ENCODE results near the gene TRNT1. TPM values are rescaled to one million over a fixed set of nuclear protein-coding genes. Genes with fewer than 3 reads are reported as not detected.

TRNT1 gene
- polyA plus RNA-seq, 1 donor, result 25.5 TPM

DNA sequence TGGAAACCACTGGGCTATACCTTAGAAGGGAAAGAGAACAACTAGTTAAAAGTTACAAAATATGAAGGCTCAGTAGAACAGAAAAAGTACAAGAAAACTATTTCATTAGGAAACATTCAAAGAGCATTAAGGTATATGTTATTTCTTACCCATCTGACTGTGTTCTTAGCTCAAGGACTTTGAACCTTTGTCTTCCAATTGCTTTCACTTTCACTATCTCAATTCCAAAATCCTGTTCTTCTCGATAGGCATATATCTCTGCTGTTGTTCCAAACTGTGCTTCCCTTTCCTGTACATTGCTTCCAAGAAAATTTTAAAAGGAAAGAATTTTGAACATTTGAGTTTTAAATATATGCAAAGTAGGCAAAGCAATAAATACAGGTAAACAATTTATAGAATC, 45.9 kb downstream of the TRNT1 start:
- H3K9me3 ChIP-seq (ENCODE audit: control insufficient read depth, low read depth, low read length), result no peaks in the 10 kb centered on the region
- peaks cover under 1% of the 10 kb centered on the region for H3K4me1 ChIP-seq (ENCODE audit: control insufficient read depth, insufficient read depth, low read length)
- DNase-seq, result peak in 1 of 2 donors; percentile 56
- 29% methylated on average over 1 of the region's 1 CpG for WGBS (ENCODE audit: insufficient coverage, low lambda C conversion rate)
- no peak overlapping the region for H3K4me3 ChIP-seq (ENCODE audit: low read length)
- peaks cover 49% of the 10 kb centered on the region for H3K36me3 ChIP-seq (ENCODE audit: control insufficient read depth, insufficient read depth, low read length)
- H3K27ac ChIP-seq (ENCODE audit: low read length), result peak overlapping the region; percentile 33
- H3K27me3 ChIP-seq (ENCODE audit: control insufficient read depth, insufficient read depth, low read length), result no peaks in the 10 kb centered on the region

DNA sequence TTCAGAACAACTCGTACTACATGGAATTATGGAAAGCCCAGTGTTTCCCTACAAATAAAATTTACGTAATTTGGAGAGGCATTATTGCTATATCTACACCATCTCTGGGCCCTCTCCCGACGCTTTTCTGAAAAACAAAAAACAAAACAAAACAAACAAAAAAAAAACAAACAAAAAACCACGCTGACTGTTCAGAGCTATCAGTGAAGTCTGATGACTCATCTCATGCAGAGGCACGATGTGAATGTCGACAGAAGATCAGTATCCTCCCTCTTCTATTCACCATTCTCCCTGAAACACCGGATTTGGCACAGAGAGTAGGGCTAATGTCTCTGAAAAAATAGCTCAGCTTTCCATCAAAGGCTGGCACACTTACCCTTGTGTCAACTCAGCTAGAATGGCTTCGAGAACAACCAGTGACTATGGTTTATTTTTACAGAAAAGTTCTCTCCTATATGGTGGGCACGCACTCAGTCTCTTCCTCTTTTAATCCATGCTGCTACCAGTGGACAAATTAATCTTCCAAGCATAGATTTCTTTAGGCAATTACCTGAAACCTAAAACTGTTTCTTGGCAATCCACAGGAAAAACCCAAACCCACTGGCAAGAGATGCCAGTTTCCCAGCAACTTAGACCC, 51.2 kb downstream of the TRNT1 start:
- Histone ChIP-seq H3K4me1 (ENCODE audit: control insufficient read depth, insufficient read depth, low read length) (peaks cover 10% of the 10 kb centered on the region), H3K9me3 (ENCODE audit: control insufficient read depth, low read depth, low read length) (no peaks in the 10 kb centered on the region), H3K27me3 (ENCODE audit: control insufficient read depth, insufficient read depth, low read length) (peaks cover 3% of the 10 kb centered on the region), H3K27ac (ENCODE audit: low read length) (no peak overlapping the region), H3K36me3 (ENCODE audit: control insufficient read depth, insufficient read depth, low read length) (peaks cover 20% of the 10 kb centered on the region), H3K4me3 (ENCODE audit: low read length) (no peak overlapping the region)
- DNase-seq, result no peak
- WGBS (ENCODE audit: insufficient coverage, low lambda C conversion rate), result 75% methylated on average over 4 of the region's 10 CpGs

DNA sequence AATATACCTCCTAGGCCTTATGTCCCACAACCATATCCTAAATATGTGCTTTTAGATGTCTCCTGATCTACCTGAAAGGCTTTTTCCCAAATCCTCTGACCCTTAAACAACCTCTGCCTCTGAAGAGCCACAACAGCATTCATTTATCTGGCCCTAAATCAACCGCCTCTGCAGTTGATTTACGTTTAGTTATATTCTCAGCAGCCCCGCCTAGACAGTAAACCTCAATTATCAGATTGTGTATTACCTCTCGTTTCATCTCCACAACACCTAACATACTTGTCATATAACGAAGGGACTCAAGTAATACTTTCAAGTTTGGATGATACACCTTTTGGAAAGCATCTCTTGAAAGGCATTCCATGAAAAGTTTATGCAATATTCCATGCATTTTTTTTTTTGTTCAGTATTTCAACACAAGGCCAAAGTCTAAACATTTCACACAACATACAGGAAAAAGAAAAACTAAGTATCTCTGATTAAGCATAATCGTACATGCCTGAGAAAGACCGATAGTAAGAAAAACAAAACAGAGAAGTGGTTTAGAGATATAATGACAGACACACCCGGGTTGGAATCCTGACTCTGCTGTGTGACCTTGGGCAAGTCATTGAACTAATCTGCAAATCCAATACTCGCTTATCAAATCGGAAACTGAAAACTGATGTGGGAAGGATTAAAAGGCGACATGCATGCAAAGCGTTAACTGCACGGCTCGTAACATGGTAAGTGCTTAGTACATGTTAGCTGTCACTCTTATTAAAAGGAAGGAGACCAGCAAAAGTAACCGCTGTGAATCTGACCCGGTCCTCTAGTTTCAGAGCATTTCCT, 52.0 kb downstream of the TRNT1 start:
- H3K36me3 ChIP-seq (ENCODE audit: control insufficient read depth, insufficient read depth, low read length), result peaks cover 15% of the 10 kb centered on the region
- WGBS (ENCODE audit: insufficient coverage, low lambda C conversion rate), result 18% methylated on average over 10 of the region's 16 CpGs
- H3K9me3 ChIP-seq (ENCODE audit: control insufficient read depth, low read depth, low read length), result no peaks in the 10 kb centered on the region
- H3K4me3 ChIP-seq (ENCODE audit: low read length), result peak overlapping the region; percentile 98
- peak overlapping the region; percentile 55 for H3K27ac ChIP-seq (ENCODE audit: low read length)
- H3K27me3 ChIP-seq (ENCODE audit: control insufficient read depth, insufficient read depth, low read length), result peaks cover 3% of the 10 kb centered on the region
- peak in 1 of 2 donors; percentile 20 for DNase-seq
- peaks cover 10% of the 10 kb centered on the region for H3K4me1 ChIP-seq (ENCODE audit: control insufficient read depth, insufficient read depth, low read length)

DNA sequence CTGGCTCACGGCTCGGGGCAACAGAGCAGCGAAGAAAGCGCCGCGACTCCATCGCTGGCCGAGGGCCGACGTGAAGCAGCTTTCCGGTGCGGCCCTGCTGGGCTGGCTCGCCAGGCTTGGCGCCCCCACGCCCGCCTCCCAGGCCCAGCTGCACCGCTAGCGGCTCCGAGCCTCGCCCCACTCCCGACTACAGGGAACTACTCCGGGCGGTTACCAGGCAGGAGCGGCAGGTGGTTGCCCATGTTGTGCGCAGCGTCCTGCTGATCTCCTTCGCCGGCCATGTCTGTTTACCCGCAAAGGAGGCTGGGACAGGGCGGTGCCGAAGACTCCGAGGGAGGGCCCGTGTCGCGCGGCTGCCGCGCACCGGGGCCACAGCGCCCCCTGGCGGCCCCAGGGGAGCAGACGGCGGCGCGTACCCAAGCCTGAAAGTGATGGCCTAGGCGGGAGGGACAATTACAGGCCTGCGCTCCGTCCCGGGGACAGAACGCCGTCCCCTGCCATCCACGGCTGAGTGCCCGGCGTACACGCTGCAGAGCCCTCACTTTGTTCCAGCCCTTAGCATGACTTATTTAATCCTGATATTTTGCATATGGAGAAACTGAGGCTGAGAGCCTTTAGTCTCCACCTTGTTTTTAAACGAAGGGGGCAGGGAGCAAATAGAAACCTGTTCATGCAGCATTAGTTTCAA, 52.8 kb downstream of the TRNT1 start, which contains the start of gene CRBN:
TSS of gene CRBN (minus strand) at position 285 of the 688 bp plus-strand sequence. CDS start at position 281, 4 bp downstream.
- peak within 1 kb of the TSS; percentile 98 for H3K4me3 ChIP-seq (ENCODE audit: low read length)
- DNase-seq, result peak; percentile 84 to 90
- peaks cover 9% of the 10 kb centered on the region for H3K36me3 ChIP-seq (ENCODE audit: control insufficient read depth, insufficient read depth, low read length)
- peaks cover 10% of the 10 kb centered on the region for H3K4me1 ChIP-seq (ENCODE audit: control insufficient read depth, insufficient read depth, low read length)
- H3K9me3 ChIP-seq (ENCODE audit: control insufficient read depth, low read depth, low read length), result no peaks in the 10 kb centered on the region
- peaks cover 7% of the 10 kb centered on the region for H3K27me3 ChIP-seq (ENCODE audit: control insufficient read depth, insufficient read depth, low read length)
- WGBS (ENCODE audit: insufficient coverage, low lambda C conversion rate), result 0% methylated on average over 1 of the region's 56 CpGs
- H3K27ac ChIP-seq (ENCODE audit: low read length), result peak within 1 kb of the TSS; percentile 55

DNA sequence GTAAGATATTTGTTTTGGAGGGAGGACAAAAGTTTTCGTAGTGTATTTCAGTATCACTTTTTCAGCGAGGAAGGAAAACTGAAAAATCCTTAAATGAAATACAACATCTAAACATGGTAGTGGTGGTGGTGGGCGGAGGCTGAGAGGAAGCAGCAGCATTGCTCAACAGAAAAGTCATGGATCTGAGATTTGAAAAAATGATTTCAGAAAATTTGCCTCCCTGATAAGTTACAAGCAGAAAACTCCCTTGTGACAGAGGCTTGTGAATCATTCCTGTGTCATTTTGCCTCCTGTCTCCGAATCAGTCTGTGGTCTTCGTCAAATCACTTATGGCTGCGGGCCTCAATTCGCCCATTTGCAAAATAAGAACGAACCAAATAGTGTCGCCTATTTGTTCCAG, 53.7 kb downstream of the TRNT1 start:
- Histone ChIP-seq H3K4me3 (ENCODE audit: low read length) (no peak overlapping the region), H3K27me3 (ENCODE audit: control insufficient read depth, insufficient read depth, low read length) (peaks cover 7% of the 10 kb centered on the region), H3K27ac (ENCODE audit: low read length) (no peak overlapping the region), H3K4me1 (ENCODE audit: control insufficient read depth, insufficient read depth, low read length) (peaks cover 10% of the 10 kb centered on the region), H3K36me3 (ENCODE audit: control insufficient read depth, insufficient read depth, low read length) (peaks cover 6% of the 10 kb centered on the region), H3K9me3 (ENCODE audit: control insufficient read depth, low read depth, low read length) (no peaks in the 10 kb centered on the region)
- no peak for DNase-seq
- WGBS (ENCODE audit: insufficient coverage, low lambda C conversion rate), result 100% methylated on average over 3 of the region's 9 CpGs

DNA sequence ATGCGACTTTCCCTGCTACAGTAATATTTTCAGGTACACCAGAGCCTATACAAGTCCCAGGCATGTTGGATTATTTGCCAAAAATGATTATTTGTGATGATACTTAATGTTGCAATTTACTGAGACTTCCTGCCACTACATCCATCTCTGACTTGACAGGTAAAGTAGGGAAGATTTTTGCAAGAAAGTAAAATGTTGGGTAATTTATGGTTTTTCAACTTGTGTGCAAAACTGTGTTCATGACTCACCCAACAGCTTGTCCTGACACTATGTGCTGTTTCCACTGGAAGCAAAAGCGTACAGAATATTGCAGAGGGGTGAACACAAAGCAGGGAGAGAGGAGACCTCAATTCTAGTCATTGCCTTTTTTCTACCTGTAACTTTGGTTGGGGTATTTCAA, 58.1 kb downstream of the TRNT1 start:
- Histone ChIP-seq H3K4me3 (ENCODE audit: low read length) (no peak overlapping the region), H3K27ac (ENCODE audit: low read length) (no peak overlapping the region), H3K9me3 (ENCODE audit: control insufficient read depth, low read depth, low read length) (peaks cover 7% of the 10 kb centered on the region), H3K36me3 (ENCODE audit: control insufficient read depth, insufficient read depth, low read length) (no peaks in the 10 kb centered on the region), H3K4me1 (ENCODE audit: control insufficient read depth, insufficient read depth, low read length) (no peaks in the 10 kb centered on the region), H3K27me3 (ENCODE audit: control insufficient read depth, insufficient read depth, low read length) (peaks cover 9% of the 10 kb centered on the region)
- DNase-seq, result no peak
- WGBS (ENCODE audit: insufficient coverage, low lambda C conversion rate), result 0% methylated on average over 1 of the region's 2 CpGs

DNA sequence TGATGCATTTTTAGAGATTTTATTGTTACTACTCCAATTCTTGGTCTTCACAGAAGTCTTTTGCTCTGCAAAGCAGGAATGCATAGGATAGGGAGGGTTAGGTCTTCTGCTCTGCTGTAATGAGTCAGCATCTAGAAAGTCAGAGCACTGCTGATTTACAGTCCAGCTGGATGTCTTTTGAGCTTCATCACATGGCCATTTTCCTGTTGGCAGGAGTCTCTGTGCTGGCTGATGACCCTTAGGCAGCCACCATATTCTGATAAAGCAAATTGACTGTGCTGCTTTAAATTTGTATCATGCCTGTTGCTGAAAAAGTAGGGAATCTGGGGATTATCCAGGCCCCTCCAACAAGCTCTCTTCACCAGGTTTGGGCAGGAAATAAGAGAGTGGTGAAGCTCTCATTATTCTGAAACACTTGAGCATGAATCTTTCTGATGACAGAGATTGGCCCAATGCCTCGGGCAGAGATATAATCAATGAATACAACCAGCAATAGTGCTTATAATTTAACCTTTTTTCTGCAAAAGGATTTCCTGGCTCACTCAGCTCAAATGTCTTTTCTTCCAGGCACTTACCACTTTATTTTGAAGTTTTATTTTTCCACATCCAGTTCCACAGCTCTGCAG, 62.5 kb downstream of the TRNT1 start:
- Histone ChIP-seq H3K4me1 (ENCODE audit: control insufficient read depth, insufficient read depth, low read length) (peaks cover 5% of the 10 kb centered on the region), H3K9me3 (ENCODE audit: control insufficient read depth, low read depth, low read length) (peaks cover 7% of the 10 kb centered on the region), H3K4me3 (ENCODE audit: low read length) (no peak overlapping the region), H3K27me3 (ENCODE audit: control insufficient read depth, insufficient read depth, low read length) (peaks cover 4% of the 10 kb centered on the region), H3K27ac (ENCODE audit: low read length) (no peak overlapping the region), H3K36me3 (ENCODE audit: control insufficient read depth, insufficient read depth, low read length) (no peaks in the 10 kb centered on the region)
- DNase-seq, result no peak
- WGBS (ENCODE audit: insufficient coverage, low lambda C conversion rate), result no CpG with 5 or more reads among the region's 1 CpG

DNA sequence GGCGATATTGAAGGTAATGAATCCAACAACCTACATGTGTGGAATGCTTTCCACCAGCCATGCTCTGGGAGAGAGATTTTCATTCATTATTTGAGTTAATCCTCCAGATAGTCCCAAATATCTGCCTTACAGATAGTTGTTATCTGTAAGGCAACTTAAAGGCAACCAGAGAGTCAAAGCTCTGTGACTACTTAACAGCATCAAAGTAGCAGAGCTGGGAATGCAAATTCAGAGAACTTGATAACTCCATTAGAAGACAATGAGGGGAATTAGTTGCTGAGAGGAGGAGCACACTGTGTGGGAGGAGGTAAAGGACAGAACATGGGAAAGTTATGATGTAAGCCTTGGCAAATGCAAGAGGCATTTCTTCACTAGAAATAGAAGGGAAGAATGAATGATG, 63.2 kb downstream of the TRNT1 start:
- H3K9me3 ChIP-seq (ENCODE audit: control insufficient read depth, low read depth, low read length), result peaks cover 7% of the 10 kb centered on the region
- no CpG with 5 or more reads among the region's 1 CpG for WGBS (ENCODE audit: insufficient coverage, low lambda C conversion rate)
- no peak overlapping the region for H3K4me3 ChIP-seq (ENCODE audit: low read length)
- no peak for DNase-seq
- peaks cover 3% of the 10 kb centered on the region for H3K27me3 ChIP-seq (ENCODE audit: control insufficient read depth, insufficient read depth, low read length)
- peaks cover 5% of the 10 kb centered on the region for H3K4me1 ChIP-seq (ENCODE audit: control insufficient read depth, insufficient read depth, low read length)
- H3K36me3 ChIP-seq (ENCODE audit: control insufficient read depth, insufficient read depth, low read length), result no peaks in the 10 kb centered on the region
- no peak overlapping the region for H3K27ac ChIP-seq (ENCODE audit: low read length)

DNA sequence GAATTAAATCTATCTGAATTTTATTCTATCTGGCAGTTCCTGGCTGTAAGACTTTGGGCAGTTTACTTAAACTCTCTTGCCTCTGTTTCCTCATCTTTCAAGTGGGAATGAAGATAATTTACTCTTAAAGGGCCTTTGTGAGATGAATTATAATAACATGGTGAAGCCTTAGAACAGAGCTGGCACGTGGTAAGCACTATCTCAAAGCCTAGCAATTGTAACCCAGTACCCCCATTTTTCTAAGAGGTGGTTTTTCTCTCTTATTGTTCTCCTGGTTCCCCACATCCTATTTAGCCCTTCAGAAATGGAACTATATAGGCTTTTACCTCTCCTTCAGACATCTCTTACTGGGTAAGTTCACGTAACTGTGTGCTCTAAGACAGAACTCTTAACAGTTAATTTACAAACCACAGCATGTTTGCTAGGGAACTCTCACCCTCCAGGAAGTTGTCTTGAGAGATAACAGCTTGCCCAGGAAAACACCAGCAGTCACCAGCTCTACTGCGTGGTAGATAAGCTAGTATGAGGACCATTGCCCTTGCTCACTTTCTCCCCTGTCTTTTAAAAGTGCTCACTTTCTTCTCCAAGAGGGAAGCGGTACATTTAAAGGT, 65.0 kb downstream of the TRNT1 start:
- Histone ChIP-seq H3K9me3 (ENCODE audit: control insufficient read depth, low read depth, low read length) (peaks cover 5% of the 10 kb centered on the region), H3K4me3 (ENCODE audit: low read length) (no peak overlapping the region), H3K27me3 (ENCODE audit: control insufficient read depth, insufficient read depth, low read length) (peaks cover 5% of the 10 kb centered on the region), H3K27ac (ENCODE audit: low read length) (no peak overlapping the region), H3K4me1 (ENCODE audit: control insufficient read depth, insufficient read depth, low read length) (peaks cover 5% of the 10 kb centered on the region), H3K36me3 (ENCODE audit: control insufficient read depth, insufficient read depth, low read length) (no peaks in the 10 kb centered on the region)
- DNase-seq, result peak; percentile 62 to 74
- 20% methylated on average over 1 of the region's 4 CpGs for WGBS (ENCODE audit: insufficient coverage, low lambda C conversion rate)

DNA sequence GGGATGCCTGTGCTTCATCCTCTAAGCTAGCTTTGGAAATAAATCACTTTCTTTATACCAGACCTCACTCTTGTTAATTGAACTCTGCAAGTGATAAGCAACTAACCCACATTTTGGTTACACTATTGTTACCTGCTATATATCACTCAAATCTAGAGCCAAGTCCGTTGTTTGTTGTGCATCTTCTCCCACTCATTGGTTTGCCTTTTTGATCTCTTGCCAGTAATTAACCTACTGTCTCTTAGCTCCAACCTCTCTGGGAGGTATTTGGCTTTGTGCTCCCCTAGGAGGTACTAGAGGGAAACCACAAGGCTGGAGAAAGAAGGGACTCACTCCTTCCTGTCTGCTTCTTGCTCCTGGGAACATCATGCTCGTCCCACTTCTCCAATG, 65.5 kb downstream of the TRNT1 start:
- Histone ChIP-seq H3K36me3 (ENCODE audit: control insufficient read depth, insufficient read depth, low read length) (no peaks in the 10 kb centered on the region), H3K9me3 (ENCODE audit: control insufficient read depth, low read depth, low read length) (peaks cover 2% of the 10 kb centered on the region), H3K4me3 (ENCODE audit: low read length) (no peak overlapping the region), H3K27me3 (ENCODE audit: control insufficient read depth, insufficient read depth, low read length) (peaks cover 5% of the 10 kb centered on the region), H3K27ac (ENCODE audit: low read length) (no peak overlapping the region), H3K4me1 (ENCODE audit: control insufficient read depth, insufficient read depth, low read length) (peaks cover 5% of the 10 kb centered on the region)
- DNase-seq, result no peak
- no CpG with 5 or more reads among the region's 2 CpGs for WGBS (ENCODE audit: insufficient coverage, low lambda C conversion rate)
